ENCODE data around the gene RHOA.

The RHOA gene

GRCh38 chr3:49311283-49311682, 100.5 kb downstream of the RHOA start:
- H3K4me3 ChIP-seq (ENCODE audit: low read depth, low read length): no peak overlapping the region
- no peak overlapping the region for H3K4me2 ChIP-seq (ENCODE audit: low read length)
- no peak overlapping the region for H3K9ac ChIP-seq
- H3K27me3 ChIP-seq (ENCODE audit: control insufficient read depth, insufficient read depth, low read length): no peaks in the 10 kb centered on the region
- H3K27ac ChIP-seq: no peak overlapping the region
- H2AFZ ChIP-seq: no peak overlapping the region
- H3K79me2 ChIP-seq: peaks cover 14% of the 10 kb centered on the region
- no peaks in the 10 kb centered on the region for H3K9me3 ChIP-seq (ENCODE audit: control insufficient read depth, low read length)
- no peaks in the 10 kb centered on the region for H3K36me3 ChIP-seq (ENCODE audit: control insufficient read depth, insufficient read depth, low read length)
- H3K4me1 ChIP-seq: no peaks in the 10 kb centered on the region
- TF ChIP-seq, protein P1, sequence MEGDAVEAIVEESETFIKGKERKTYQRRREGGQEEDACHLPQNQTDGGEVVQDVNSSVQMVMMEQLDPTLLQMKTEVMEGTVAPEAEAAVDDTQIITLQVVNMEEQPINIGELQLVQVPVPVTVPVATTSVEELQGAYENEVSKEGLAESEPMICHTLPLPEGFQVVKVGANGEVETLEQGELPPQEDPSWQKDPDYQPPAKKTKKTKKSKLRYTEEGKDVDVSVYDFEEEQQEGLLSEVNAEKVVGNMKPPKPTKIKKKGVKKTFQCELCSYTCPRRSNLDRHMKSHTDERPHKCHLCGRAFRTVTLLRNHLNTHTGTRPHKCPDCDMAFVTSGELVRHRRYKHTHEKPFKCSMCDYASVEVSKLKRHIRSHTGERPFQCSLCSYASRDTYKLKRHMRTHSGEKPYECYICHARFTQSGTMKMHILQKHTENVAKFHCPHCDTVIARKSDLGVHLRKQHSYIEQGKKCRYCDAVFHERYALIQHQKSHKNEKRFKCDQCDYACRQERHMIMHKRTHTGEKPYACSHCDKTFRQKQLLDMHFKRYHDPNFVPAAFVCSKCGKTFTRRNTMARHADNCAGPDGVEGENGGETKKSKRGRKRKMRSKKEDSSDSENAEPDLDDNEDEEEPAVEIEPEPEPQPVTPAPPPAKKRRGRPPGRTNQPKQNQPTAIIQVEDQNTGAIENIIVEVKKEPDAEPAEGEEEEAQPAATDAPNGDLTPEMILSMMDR (IDR thresholded peaks at IDR 0.05): no peak

GRCh38 chr3:49310677-49311076, 101.1 kb downstream of the RHOA start:
- Histone ChIP-seq H3K4me1 (no peaks in the 10 kb centered on the region), H3K4me3 (ENCODE audit: low read depth, low read length) (no peak overlapping the region), H3K79me2 (peaks cover 14% of the 10 kb centered on the region), H3K27ac (no peak overlapping the region), H3K4me2 (ENCODE audit: low read length) (no peak overlapping the region), H3K27me3 (ENCODE audit: control insufficient read depth, insufficient read depth, low read length) (no peaks in the 10 kb centered on the region), H2AFZ (no peak overlapping the region), H3K36me3 (ENCODE audit: control insufficient read depth, insufficient read depth, low read length) (no peaks in the 10 kb centered on the region), H3K9me3 (ENCODE audit: control insufficient read depth, low read length) (no peaks in the 10 kb centered on the region), H3K9ac (no peak overlapping the region)
- TF ChIP-seq, protein P1 (IDR thresholded peaks at IDR 0.05): no peak
